Prostate gland (tissue), 2 donors: Measurements from ENCODE around the gene COX8A. TPM values are rescaled to one million over a fixed set of nuclear protein-coding genes. Genes with fewer than 3 reads are reported as not detected.

ENCODE experiments used
- DNase-seq: peaks from one replicate; pipeline ENCODE4 v3.0.0-alpha.2; 2019; ENCODE audit warnings: low spot score
- H3K27ac ChIP-seq, 2 donors: fragments of 200-600 bp; sonication (generic); 2 replicates each; pipeline ENCODE4 v1.5.1; 2017 to 2019
- H3K27me3 ChIP-seq: fragments of 200-600 bp; sonication (generic); replicated peaks from 2 replicates; pipeline ENCODE4 v1.5.1; 2019; ENCODE audit not compliant: insufficient read depth
- H3K36me3 ChIP-seq, 2 donors: fragments of 200-600 bp; sonication (generic); 1 replicate in 1 of 2; 2 replicates in 1 of 2; pipeline versions ENCODE4 v1.5.1 to v1.8.1; 2017 to 2019
- H3K4me1 ChIP-seq: fragments of 200-600 bp; sonication (generic); replicated peaks from 2 replicates; pipeline ENCODE4 v1.5.1; 2019
- H3K4me3 ChIP-seq, 2 donors: fragments of 200-600 bp; sonication (generic); 2 replicates each; pipeline ENCODE4 v1.5.1; 2017 to 2019
- H3K9me3 ChIP-seq: fragments of 200-600 bp; sonication (generic); 2 replicates; pipeline ENCODE4 v1.5.1; 2017
- POLR2A ChIP-seq: fragments of 450-650 bp; IDR thresholded peaks from one replicate; pipeline ENCODE4 v1.6.1; 2016; ENCODE audit warnings: antibody characterized with exemption, mild to moderate bottlenecking
- POLR2AphosphoS5 ChIP-seq: sonication (generic); formaldehyde crosslinking; IDR thresholded peaks from one replicate; pipeline ENCODE4 v1.6.1; 2017; ENCODE audit warnings: antibody characterized with exemption
- WGBS: methylation state at CpG from one replicate; pipeline ENCODE4 v1.1.5; 2018; 5-methylcytosine and 5-hydroxymethylcytosine counted together
- intact Hi-C: fragments of 100-400 bp; cut with DNase I; formaldehyde crosslinking; loops from one replicate; pipeline ENCODE4 v1.14.2; 2022
- total RNA-seq, 2 donors: library from RNA; depleted of rRNA; stranded (reverse); fragments of >200 nt; gene quantifications; one replicate each; pipeline ENCODE4 v1.1.0, GENCODE V29; 2016
- TF ChIP-seq, protein P1 (sequence below), 4 experiments: fragments of 200-600 bp in 2 of 4; fragments of 450-650 bp in 2 of 4; sonication (generic) in 2 of 4; IDR thresholded peaks; 1 replicate in 3 of 4; 2 replicates in 1 of 4; pipeline ENCODE4 v1.5.1; 2016 to 2019; ENCODE audit warnings: antibody characterized with exemption in 4 of 4, mild to moderate bottlenecking in 2 of 4, moderate library complexity in 2 of 4

COX8A gene
- total RNA-seq, 2 donors from 2014 or later, result 597 to 1,196 TPM

DNA sequence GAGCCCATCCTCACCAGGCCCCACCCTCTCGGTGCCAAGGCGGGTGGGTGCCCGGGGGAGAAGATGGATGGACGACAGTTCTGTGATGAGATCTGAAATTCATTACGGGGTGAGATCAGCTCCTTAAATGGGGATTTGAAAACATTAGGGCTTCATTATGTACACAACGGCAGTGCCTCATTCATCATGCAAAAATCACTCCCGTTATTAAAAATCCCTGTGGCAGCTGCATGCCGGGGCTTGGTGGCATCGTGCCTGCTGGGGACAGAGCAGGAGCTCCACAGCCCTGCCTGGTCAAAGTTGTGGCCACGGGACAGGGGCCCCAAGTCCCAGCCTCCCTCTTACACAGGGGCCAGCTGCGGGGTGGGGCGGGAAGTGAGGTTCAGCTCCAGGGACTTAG lies 32.0 kb downstream of the COX8A start:
- no peaks in the 10 kb centered on the region for H3K4me1 ChIP-seq
- DNase-seq, result no peak
- WGBS, result 70% methylated on average over 12 of the region's 12 CpGs

DNA sequence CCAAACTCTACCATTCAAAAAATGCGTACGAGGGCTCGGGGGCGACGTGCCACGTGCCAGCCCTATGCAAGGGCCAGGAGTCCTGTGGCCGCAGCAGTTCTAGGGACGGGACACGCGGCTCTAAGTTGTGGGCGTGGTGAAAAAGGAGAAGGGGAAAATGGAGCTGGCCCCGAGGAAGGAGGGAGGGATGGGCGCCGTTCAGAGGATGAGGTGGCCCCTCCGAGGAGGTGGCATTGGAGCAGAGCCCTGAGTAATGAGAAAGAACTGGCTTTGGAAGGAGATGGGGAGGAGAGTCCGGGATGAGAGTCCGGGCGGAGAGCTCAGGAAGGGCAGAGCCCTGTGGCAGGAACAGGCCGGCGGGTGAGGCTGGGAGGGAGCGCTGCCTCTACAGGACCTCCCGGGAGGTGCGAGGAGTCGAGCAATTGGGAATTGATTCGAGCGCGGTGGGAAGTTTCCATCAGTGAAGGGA lies 32.8 kb downstream of the COX8A start:
- Histone ChIP-seq H3K4me1 (no peaks in the 10 kb centered on the region), H3K27ac (no peak overlapping the region), H3K27me3 (no peaks in the 10 kb centered on the region), H3K36me3 (no peaks in the 10 kb centered on the region), H3K9me3 (no peaks in the 10 kb centered on the region), H3K4me3 (no peak overlapping the region)
- TF ChIP-seq POLR2AphosphoS5, result no peak
- TF ChIP-seq, protein P1, sequence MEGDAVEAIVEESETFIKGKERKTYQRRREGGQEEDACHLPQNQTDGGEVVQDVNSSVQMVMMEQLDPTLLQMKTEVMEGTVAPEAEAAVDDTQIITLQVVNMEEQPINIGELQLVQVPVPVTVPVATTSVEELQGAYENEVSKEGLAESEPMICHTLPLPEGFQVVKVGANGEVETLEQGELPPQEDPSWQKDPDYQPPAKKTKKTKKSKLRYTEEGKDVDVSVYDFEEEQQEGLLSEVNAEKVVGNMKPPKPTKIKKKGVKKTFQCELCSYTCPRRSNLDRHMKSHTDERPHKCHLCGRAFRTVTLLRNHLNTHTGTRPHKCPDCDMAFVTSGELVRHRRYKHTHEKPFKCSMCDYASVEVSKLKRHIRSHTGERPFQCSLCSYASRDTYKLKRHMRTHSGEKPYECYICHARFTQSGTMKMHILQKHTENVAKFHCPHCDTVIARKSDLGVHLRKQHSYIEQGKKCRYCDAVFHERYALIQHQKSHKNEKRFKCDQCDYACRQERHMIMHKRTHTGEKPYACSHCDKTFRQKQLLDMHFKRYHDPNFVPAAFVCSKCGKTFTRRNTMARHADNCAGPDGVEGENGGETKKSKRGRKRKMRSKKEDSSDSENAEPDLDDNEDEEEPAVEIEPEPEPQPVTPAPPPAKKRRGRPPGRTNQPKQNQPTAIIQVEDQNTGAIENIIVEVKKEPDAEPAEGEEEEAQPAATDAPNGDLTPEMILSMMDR (IDR thresholded peaks at IDR 0.05), result no peak
- TF ChIP-seq POLR2A, result no peak
- 12% methylated on average over 27 of the region's 27 CpGs for WGBS
- intact Hi-C loops, result no loop called here
- DNase-seq, result no peak

More for the DNA sequence above, 32.0 kb downstream of the COX8A start:
- intact Hi-C loops, result no loop called here
- H3K4me3 ChIP-seq, result no peak overlapping the region
- H3K27me3 ChIP-seq, result no peaks in the 10 kb centered on the region
- H3K27ac ChIP-seq, result no peak overlapping the region
- no peaks in the 10 kb centered on the region for H3K36me3 ChIP-seq
- H3K9me3 ChIP-seq, result no peaks in the 10 kb centered on the region
- TF ChIP-seq POLR2AphosphoS5, result no peak
- no peak for TF ChIP-seq POLR2A
- TF ChIP-seq, protein P1 (IDR thresholded peaks at IDR 0.05), result no peak

DNA sequence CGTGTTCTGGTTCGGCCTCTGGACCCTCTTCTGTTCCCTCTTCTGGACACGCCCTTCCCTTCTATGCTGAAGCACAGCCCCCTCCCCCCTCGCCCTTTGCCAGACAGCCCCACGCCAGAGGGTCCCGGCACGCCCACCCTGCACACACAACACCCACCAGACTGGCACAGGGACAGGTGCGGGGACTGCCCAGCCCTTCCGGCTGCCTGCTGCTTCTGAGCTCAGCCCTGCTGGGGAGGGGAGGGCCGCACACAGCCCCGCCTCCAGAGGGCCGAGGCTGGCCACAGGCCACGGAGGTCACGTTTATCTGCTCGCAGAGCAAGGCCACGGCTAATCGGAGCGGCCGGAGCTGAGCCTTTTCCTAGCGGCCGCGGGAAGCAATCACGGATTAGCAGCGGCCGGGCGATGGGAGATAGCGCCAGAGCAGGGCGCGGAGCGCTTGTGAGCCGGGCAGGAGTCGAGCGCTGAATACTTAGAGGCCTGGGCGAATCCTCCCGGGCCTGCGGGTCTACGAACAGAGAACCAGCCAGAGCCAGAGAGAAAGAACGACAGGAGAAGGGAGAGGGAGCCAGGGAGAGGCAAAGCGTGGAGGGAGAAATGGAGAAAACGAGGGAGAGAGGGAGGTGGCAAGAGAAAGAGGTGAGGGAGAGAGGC lies 33.3 kb downstream of the COX8A start:
- Histone ChIP-seq H3K9me3 (no peaks in the 10 kb centered on the region), H3K4me3 (peak overlapping the region in 1 of 2 donors; percentile 20), H3K27me3 (no peaks in the 10 kb centered on the region), H3K36me3 (no peaks in the 10 kb centered on the region), H3K27ac (no peak overlapping the region), H3K4me1 (no peaks in the 10 kb centered on the region)
- no peak for TF ChIP-seq POLR2AphosphoS5
- TF ChIP-seq, protein P1 (IDR thresholded peaks at IDR 0.05), result peak in 2 of 4 experiments; percentile 9 to 25
- no peak for DNase-seq
- WGBS, result 18% methylated on average over 34 of the region's 40 CpGs
- intact Hi-C loops, result no loop called here

DNA sequence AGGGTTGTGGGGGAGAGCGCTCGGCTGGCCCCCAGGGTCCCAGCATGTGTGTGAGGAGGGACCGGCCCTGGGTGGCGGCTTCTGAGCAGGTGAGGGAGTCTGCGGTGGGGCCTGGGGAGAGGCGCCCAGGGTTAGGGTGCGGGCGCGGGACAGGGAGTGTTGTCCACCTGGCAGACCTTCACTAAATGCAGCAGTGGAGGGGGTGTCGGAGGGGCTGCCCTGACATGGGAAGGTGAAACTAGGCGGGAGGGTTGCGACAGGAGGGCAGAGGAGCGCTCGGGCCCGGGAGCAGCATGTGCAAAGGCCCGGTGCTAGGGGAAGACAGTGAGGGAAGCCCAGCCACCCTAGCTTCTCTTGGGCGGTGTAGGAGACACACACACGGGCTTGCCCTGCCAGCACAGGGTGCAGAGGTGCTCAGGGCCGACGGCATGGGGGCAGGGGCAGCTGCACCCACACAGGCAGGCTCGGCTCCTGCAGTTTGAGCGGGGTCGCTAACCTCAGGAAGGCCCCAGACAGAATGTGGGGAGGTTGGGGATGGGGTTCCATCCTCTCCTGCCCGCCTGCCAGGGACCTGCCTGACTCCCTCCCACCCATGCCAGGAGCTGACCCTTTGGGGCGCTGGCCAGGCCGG lies 34.0 kb downstream of the COX8A start:
- Histone ChIP-seq H3K4me1 (no peaks in the 10 kb centered on the region), H3K27me3 (no peaks in the 10 kb centered on the region), H3K27ac (no peak overlapping the region), H3K4me3 (no peak overlapping the region), H3K9me3 (no peaks in the 10 kb centered on the region), H3K36me3 (no peaks in the 10 kb centered on the region)
- TF ChIP-seq POLR2A (no peak), POLR2AphosphoS5 (no peak)
- TF ChIP-seq, protein P1 (IDR thresholded peaks at IDR 0.05), result no peak
- WGBS, result 91% methylated on average over 26 of the region's 26 CpGs
- no peak for DNase-seq
- intact Hi-C loops, result no loop called here
